ENCODE data around the gene PPP1R14D.

PPP1R14D gene

DNA sequence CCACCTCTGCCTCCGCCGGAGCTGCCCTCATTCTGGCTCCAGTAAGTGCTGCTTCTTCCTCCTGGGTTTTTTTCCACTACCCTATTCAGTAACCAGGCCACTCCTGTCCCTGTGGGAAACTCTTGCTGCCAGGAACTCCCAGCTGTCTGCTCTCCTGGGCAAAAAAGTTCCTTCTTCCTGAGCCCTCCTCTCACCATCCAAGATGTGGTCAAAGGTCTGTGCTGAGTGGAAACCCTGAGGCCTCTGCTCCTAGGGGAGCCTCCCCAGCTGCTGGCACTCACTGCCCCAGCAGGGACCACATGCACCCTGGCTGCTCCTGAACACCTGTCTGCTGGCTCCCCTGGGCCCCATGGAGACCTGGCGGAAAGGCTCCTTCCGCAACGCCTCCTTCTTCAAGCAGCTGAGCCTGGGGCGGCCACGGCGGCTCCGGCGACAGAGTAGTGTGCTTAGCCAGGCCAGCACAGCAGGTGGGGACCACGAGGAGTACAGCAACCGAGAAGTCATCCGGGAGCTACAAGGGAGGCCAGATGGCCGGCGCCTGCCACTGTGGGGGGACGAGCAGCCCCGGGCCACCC is 58.3 kb downstream of the PPP1R14D start:
- DNase-seq (ENCODE audit: low read depth in 1 of 2, low spot score in 1 of 2), result no peak
- no peak overlapping the region for H3K4me3 ChIP-seq (replicated peaks; ENCODE audit: insufficient read depth, low read length)
- peak overlapping the region; percentile 70; the same call in 1 of the 2 replicates for H3K27ac ChIP-seq (replicated peaks)
- H3K27me3 ChIP-seq (ENCODE audit: insufficient read depth, poor library complexity, severe bottlenecking), result no peaks in the 10 kb centered on the region
- TF ChIP-seq, protein P1, sequence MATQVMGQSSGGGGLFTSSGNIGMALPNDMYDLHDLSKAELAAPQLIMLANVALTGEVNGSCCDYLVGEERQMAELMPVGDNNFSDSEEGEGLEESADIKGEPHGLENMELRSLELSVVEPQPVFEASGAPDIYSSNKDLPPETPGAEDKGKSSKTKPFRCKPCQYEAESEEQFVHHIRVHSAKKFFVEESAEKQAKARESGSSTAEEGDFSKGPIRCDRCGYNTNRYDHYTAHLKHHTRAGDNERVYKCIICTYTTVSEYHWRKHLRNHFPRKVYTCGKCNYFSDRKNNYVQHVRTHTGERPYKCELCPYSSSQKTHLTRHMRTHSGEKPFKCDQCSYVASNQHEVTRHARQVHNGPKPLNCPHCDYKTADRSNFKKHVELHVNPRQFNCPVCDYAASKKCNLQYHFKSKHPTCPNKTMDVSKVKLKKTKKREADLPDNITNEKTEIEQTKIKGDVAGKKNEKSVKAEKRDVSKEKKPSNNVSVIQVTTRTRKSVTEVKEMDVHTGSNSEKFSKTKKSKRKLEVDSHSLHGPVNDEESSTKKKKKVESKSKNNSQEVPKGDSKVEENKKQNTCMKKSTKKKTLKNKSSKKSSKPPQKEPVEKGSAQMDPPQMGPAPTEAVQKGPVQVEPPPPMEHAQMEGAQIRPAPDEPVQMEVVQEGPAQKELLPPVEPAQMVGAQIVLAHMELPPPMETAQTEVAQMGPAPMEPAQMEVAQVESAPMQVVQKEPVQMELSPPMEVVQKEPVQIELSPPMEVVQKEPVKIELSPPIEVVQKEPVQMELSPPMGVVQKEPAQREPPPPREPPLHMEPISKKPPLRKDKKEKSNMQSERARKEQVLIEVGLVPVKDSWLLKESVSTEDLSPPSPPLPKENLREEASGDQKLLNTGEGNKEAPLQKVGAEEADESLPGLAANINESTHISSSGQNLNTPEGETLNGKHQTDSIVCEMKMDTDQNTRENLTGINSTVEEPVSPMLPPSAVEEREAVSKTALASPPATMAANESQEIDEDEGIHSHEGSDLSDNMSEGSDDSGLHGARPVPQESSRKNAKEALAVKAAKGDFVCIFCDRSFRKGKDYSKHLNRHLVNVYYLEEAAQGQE (IDR thresholded peaks at IDR 0.05; ENCODE audit: insufficient replicate concordance, low read depth), result no peak
- TF ChIP-seq GABPA (IDR thresholded peaks at IDR 0.05; ENCODE audit: low read depth), result no peak

DNA sequence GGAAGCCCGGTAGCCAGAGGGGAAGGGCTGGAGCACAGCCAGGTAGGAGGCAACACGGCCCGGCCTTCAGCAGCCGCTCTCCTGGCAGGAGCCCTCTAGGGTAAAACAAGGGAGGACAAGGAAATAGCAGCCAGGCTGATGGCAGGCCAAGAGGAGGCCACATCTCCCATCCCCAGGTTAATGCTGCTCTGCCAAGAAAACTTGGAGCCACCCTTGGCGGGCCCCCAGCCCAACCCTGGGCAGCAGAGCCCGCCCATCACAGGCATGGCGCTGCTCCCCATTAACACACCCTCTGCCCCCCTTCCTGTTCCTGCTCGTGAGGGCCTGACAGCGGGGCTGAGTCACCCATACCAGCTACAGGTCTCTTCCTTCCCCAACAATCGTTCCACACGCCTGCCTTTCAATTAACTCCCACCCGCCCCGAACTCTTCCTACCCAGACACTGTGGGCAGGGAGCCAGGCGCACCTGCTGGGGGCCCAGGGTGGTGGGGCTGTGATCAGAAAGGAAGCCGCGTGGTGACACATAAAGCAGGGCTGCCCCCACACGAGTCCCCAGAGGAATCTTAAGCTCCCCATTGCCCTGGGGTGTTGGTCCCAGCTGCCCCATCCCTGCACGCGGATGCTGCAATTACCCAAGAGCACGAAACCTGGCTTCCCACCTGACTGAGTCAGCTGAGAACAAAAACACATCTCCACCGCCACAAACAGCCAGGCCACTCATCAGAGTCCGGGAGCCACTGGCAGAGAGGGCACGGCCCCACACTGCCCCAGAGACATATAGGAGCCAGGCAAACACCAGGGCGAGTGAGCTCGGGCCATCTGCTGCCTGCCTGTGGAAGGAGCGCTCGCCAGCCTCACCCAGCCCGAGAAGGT is 59.0 kb downstream of the PPP1R14D start, which contains the start of gene C15orf62:
C15orf62 (plus strand) TSS at position 707 of the 873 bp plus-strand sequence. CDS start 516 bp downstream, outside the sequence.
- Histone ChIP-seq H3K27me3 (ENCODE audit: insufficient read depth, poor library complexity, severe bottlenecking) (no peaks in the 10 kb centered on the region), H3K4me3 (replicated peaks; ENCODE audit: insufficient read depth, low read length) (peak within 1 kb of the TSS; percentile 11), H3K27ac (replicated peaks) (peak within 1 kb of the TSS; percentile 70)
- DNase-seq (ENCODE audit: low read depth in 1 of 2, low spot score in 1 of 2), result peak; percentile 74 to 77
- TF ChIP-seq POLR2AphosphoS5 (IDR thresholded peaks at IDR 0.05; ENCODE audit: low read depth) (peak; percentile 45; the same call in 1 of the 2 replicates), SPI1 (IDR thresholded peaks at IDR 0.05; ENCODE audit: borderline replicate concordance, low read depth) (no peak), GABPA (IDR thresholded peaks at IDR 0.05; ENCODE audit: low read depth) (no peak)
- TF ChIP-seq, protein P2, sequence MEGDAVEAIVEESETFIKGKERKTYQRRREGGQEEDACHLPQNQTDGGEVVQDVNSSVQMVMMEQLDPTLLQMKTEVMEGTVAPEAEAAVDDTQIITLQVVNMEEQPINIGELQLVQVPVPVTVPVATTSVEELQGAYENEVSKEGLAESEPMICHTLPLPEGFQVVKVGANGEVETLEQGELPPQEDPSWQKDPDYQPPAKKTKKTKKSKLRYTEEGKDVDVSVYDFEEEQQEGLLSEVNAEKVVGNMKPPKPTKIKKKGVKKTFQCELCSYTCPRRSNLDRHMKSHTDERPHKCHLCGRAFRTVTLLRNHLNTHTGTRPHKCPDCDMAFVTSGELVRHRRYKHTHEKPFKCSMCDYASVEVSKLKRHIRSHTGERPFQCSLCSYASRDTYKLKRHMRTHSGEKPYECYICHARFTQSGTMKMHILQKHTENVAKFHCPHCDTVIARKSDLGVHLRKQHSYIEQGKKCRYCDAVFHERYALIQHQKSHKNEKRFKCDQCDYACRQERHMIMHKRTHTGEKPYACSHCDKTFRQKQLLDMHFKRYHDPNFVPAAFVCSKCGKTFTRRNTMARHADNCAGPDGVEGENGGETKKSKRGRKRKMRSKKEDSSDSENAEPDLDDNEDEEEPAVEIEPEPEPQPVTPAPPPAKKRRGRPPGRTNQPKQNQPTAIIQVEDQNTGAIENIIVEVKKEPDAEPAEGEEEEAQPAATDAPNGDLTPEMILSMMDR (IDR thresholded peaks at IDR 0.05; ENCODE audit: insufficient read depth, low read length), result no peak
- TF ChIP-seq, protein P1 (IDR thresholded peaks at IDR 0.05; ENCODE audit: insufficient replicate concordance, low read depth), result no peak

DNA sequence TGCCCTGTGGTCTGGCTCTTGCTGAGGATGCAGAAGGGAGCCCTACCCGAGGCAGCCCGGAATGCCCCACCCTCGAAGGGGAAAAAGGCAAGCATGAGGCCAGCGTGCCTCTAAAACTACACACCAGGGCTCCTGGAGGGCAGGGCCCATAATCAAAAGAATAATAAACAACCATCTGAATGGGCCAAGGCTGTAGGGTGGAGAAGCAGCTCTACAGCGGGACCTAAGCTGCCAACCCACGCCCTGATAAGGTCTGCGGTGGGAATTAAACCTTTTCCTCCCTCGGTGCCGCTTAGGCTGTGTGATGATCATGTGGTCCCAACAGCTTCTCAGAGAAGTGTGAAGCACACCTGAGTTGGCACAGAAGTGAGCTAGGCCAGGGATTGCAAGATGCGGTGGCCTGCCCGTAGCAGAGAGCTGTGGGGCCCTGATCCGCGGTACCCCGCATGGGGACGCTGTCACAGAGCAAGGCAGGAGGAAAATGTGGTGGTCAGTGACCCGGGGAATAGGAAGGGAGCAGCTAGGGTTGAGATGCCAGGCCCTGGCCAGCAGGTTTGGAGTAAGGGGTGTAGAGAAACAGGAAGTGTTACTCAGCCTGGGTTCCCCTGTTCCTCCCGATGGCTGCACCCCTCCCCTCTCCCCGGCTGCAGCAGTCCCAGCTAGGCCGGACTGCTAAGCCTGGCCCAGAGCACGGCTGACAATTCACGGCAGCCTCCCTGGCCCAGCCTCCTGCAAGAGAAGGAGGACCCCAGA is 59.8 kb downstream of the PPP1R14D start:
- Histone ChIP-seq H3K27ac (replicated peaks) (peak overlapping the region; percentile 70), H3K4me3 (replicated peaks; ENCODE audit: insufficient read depth, low read length) (peak overlapping the region; percentile 11), H3K27me3 (ENCODE audit: insufficient read depth, poor library complexity, severe bottlenecking) (no peaks in the 10 kb centered on the region)
- peak; percentile 58 to 68 for DNase-seq (ENCODE audit: low read depth in 1 of 2, low spot score in 1 of 2)
- TF ChIP-seq, protein P1 (IDR thresholded peaks at IDR 0.05; ENCODE audit: insufficient replicate concordance, low read depth), result no peak
- TF ChIP-seq GABPA (IDR thresholded peaks at IDR 0.05; ENCODE audit: low read depth), result peak; percentile 71
- 0 out of 2 replicates have a peak, but pooled peaks have one; percentile 33 for TF ChIP-seq POLR2AphosphoS5 (IDR thresholded peaks at IDR 0.05; ENCODE audit: low read depth)
- peak; percentile 85 for TF ChIP-seq SPI1 (IDR thresholded peaks at IDR 0.05; ENCODE audit: borderline replicate concordance, low read depth)

Data from HL-60 (cell line).